SU-DHL-6 (cell line): ENCODE results near the gene NOTCH4.

Experiments
- EZH2phosphoT487 ChIP-seq: fragments of 200-600 bp; sonication (generic), shearing (Covaris generic); conservative IDR thresholded peaks from 2 replicates; pipeline ENCODE4 v1.6.1; 2018; ENCODE audit warnings: mild to moderate bottlenecking, antibody characterized with exemption, low read length, moderate library complexity, mixed read lengths
- TF ChIP-seq, protein P1 (sequence below): fragments of 200-600 bp; sonication (generic); IDR thresholded peaks from one replicate; pipeline ENCODE4 v1.5.1; 2017; ENCODE audit warnings: antibody characterized with exemption, mild to moderate bottlenecking, low read length, moderate library complexity; ENCODE audit not compliant: insufficient read depth, poor library complexity, severe bottlenecking

DNA sequence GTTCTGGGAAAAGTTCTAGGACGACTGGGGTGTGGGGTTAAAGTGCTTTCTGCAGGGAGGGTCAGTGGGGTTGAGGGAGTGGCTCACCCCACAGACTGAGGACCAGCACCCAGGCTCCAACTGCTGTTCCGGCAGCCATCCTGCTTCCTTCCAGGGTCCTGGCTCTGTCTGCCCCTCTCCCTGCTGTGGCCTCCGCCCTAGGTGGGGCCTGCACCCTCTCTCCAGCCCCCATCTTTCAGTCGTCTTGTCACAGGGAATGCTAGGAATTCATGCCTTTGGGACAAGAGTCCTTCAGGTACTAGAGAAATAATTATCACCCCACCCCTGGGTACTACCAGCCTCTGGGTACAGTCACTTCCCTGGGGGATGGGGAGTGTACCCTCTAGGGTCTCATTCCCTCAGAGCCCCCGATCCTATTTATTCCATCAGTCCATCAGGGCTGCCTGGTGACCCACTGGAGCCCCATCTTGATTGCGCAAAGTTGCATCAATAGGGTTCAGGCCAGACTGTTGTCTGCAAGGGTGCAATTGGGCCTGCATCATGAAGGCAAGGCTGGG is 39.7 kb downstream of the NOTCH4 start, which contains the start of gene AGER:
- TF ChIP-seq, protein P1, sequence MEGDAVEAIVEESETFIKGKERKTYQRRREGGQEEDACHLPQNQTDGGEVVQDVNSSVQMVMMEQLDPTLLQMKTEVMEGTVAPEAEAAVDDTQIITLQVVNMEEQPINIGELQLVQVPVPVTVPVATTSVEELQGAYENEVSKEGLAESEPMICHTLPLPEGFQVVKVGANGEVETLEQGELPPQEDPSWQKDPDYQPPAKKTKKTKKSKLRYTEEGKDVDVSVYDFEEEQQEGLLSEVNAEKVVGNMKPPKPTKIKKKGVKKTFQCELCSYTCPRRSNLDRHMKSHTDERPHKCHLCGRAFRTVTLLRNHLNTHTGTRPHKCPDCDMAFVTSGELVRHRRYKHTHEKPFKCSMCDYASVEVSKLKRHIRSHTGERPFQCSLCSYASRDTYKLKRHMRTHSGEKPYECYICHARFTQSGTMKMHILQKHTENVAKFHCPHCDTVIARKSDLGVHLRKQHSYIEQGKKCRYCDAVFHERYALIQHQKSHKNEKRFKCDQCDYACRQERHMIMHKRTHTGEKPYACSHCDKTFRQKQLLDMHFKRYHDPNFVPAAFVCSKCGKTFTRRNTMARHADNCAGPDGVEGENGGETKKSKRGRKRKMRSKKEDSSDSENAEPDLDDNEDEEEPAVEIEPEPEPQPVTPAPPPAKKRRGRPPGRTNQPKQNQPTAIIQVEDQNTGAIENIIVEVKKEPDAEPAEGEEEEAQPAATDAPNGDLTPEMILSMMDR: no peak
- no peak for TF ChIP-seq EZH2phosphoT487
